Bone marrow (tissue), 2 donors: ENCODE measurements around the gene MANSC1.

ENCODE experiments used
- DNase-seq, 2 donors: peaks; one replicate each; lab custom pipeline; 2025; lab: John Stamatoyannopoulos, UW

Gene MANSC1

DNA sequence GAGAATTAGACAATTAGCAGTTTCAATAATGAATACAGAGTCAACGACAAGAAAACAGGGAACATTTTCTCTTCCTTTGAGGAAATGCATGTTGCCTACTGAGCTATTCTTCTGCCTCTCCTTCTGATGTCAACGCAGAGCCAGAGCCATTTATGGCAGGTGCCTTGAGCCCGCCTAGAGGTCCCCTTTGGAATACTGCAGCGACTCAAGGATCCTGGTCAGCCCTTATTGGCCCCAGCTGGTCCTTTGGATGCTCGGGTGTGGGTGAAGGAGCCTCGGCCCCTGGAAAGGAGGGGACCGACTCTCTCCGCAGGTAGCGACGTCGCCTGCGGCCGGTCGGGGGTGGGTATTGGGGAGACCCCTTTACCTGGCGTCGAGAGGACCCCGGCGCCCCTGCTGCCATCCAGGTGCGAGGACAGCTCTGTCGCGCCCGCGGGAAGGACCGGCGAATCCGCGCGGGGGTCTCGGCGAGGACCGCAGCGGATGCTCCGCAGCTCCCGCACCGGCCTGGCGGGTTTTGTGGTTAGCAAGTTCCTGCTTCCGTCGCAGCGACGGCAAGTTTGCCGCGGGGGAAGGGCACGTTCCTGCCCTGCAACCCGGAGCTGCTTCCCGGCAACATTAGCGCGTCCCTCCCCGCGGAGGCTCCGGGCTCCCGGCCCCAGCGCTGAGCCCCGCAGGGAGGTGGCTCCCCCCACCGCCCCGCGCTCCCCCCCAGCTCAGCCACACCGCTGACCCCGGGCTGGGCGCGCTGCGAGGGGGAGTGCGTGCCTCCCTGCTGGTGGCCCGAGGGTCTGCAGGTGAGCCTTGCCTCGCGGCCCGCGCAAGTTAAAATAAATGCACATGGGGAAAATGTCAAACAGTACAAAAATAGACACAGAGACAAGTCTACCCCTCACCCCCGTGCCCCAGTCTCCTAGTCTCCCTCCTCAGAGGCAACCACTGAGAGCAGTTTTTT, at the start of gene MANSC1:
Gene MANSC1, minus strand, starts transcription at position 532 of the 955 bp plus-strand sequence. CDS start 6,928 bp downstream, outside the sequence.
- DNase-seq = no peak

DNA sequence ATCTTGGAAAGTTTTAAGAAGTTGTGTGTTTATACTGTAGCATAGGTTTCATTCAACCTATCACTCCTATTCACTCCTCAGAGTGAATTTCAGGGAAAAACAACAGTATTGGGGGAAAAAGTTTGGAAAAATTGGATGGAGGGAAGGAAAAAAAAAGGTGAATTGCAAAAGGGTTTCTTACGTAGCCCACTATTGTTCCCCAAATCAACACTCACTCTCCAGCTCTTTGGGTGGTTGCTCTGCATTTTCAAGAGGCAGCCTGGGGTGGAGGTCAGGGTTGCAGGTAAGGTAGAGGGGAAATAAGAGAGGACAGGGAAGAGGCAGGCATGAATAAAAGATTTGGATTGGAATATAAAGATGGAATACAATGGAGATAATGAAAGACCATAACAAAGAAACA, 49.1 kb upstream of the MANSC1 start:
- DNase-seq = no peak

DNA sequence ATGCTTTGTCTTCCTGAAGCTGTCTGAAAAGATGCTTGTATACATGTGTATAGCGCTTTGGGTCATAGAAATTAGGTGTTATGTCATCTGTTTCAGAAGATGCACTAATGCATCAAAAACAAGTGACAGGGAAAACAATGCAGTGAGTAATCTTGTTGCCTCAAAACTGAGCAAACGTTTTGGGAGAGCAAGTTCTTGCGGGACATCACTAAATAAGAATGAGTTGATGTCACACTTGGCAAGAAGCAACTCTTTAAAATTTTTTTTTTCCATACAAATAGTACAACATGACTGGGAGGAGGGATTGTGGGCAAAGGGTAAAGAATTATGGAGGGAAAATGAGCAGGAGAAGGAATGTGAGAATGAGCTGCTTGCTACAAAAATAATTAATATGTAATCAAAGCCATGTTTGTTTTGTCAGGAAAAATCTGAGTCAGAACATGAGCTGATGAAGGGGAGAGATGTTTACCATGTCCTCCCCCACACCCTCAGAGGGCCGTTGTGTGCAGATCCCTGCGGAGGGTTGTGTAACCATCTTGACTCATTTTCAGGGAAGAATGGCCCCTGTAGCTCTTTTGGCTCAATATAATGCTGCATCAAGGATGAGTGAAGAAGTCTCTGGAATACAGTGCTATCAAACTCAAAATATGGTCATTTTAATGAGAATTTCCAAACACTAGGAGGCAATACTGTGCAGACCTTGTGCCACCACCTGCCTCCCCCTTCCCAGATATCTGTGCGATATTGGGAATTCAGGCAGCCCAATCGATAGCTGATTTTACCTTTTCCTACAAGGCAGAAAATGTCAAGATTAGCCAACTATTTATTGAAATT, 48.2 kb upstream of the MANSC1 start:
- DNase-seq = no peak

DNA sequence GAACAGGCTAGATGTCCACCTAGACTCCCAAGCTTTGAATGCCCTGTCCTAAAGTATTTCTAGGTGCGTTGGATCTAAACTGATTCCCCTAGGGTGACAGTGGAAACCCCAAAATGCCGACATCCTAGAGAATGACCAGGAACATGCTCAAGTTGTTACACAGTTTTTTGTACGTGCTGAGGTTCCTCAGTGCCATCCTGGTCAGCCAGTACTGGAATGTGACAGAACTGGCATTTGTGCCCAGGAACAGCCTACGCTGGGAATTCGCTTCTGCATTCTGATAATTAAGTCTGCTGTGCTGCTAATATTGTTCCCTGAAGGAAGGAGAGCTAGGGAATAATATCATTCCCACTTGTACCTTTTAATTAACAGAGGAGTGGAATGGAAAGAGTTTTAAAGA, 47.1 kb upstream of the MANSC1 start:
- DNase-seq = no peak

DNA sequence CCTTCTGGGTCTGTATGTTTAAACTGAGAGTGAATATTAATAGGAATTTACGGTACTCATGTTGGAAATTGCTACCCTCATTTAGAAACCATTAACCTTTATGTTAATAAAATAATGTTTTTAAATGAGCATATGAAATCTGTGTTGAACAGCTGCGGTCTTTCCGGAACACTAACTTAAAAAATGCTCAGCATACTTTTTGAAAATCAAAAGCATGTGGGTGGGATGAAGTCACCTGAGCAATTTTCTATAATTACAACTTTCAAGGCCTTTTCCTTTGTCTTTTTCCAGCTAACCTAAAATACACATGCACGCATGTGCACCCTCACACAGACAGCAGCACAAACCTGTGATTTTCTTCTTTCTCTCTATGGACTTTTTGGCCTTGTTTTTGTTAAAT, 46.7 kb upstream of the MANSC1 start:
- DNase-seq = no peak

DNA sequence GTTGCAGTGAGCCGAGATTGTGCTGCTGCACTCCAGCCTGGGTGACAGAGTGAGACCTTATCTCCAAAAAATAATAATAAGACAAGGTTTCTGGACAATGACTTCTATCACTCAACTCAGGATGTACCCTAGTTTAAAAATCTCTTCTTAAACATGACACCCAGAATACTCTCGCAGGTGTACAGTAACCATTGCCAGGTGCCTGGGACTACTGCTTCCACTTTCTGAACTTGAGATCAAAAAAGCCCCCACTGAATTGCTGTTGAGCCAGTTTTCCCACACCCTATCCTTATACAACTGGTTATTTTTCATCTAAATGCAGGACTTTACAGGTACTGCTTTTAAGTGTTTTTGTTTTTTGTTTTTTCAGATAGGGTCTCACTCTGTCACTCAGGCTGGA, 43.1 kb upstream of the MANSC1 start:
- no peak for DNase-seq

DNA sequence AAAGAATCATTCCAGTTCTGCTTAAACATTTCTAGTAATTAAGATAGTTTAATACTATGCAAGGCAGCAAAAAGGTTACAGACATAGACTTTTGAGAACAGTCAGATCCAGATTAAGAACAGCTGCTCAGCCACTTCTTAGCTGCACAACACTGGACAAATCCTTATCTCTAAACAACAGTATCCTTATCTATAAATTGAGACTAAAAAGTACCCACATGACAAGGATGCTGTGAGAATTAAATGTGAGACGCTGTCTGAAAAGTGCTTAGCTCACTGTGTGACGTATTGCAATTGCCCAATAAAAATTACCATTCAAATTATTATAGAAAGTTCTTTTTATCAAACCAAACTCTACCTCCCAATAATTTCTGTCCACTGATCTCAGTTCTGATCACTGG, 42.4 kb upstream of the MANSC1 start:
- DNase-seq = no peak

DNA sequence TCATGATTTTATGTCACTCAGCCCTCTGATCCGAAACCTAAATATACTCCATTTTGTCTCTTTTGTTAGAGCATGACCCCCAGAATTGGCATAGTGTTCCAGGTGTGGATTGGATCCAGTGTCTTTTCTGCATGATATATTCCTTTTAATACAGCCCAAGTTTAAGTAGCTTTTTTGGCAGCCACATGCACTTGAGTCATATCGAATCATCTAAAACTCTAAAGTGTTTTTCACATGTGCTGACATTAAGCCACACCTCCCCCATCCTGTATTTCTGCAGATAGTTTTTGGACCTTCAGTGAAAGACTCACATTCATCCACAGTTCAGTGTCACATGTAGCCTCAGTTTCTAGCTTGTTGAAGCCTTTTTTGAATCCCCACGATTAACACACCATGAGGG, 37.5 kb upstream of the MANSC1 start:
- DNase-seq = no peak

DNA sequence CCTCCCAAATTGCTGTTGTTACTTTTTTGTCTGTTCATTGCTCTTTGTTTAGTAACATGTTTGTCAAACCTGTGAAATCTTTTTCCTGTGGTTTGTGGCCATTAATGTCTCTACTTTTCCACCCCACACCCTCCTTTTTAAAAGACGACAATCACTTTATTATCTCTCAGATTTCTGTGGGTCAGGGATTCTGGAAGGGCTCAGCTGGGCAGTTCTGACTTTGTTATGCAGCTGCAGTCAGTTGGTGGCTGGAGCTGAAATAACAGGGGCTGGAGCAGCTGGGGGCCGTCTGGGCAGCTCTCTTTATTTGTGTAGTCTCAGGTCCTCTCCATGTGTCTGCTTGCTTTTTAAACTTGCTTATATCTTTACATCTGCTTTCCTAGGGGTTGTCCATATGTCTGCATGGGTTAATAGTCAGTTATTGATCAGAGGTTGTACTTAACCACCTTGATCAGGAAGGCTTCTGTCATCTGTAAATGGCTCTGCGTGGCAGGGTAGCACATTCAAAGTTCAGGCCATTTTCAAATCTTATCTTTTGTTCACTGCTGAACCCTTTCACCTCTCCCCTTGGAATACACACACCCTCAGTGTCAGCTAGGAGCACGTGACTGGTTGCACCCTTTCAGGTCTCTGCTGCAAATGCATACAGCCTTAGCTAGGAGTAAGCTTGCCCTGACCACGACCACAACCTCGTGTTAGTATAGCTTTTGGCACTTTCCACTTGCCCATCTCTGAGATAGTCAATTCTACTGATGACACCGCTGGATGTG, 34.7 kb upstream of the MANSC1 start:
- DNase-seq = no peak

DNA sequence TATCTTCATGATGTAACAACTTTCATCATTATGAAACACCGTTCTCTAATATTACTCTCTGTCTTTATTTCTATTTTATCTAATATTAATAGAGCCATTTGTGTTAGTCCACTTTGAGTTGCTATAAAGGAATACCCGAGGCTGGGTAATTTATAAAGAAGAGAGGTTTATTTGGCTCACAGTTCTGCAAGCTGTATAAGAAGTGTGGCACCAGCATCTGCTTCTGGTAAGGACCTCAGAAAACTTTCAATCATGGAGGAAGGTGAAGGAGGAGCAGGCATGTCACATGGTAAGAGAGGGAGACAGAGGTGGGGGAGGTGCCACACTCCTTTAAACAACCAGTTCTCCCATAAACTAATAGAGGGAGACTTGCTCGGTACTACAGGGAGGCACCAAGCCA, 31.9 kb upstream of the MANSC1 start:
- no peak for DNase-seq

DNA sequence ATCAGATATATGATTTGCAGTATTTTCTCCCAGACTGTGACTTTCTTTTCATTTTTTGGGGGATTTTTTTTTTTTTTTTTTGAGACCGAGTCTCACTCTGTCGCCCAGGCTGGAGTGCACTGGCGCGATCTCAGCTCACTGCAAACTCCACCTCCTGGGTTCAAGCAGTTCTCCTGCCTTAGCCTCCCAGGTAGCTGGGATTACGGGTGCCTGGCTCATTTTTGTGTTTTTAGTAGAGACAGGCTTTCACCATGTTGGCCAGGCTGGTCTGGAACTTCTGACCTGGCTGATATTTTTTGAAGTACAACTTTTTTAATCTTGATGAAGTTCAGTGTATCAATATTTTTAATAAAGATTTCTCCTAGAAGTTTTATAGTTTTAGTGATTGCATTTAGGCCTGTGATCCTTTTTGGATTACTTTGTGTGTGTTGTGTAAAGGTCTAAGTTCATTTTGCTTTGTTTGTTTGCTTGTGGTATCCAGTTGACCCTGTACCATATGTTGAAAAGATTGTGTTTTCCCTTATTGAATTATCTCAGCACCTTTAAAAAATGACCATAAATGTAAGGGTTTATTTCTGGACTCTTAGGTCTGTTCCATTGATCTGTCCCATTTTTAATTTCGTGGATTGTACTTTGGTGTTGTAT, 31.0 kb upstream of the MANSC1 start:
- no peak for DNase-seq

DNA sequence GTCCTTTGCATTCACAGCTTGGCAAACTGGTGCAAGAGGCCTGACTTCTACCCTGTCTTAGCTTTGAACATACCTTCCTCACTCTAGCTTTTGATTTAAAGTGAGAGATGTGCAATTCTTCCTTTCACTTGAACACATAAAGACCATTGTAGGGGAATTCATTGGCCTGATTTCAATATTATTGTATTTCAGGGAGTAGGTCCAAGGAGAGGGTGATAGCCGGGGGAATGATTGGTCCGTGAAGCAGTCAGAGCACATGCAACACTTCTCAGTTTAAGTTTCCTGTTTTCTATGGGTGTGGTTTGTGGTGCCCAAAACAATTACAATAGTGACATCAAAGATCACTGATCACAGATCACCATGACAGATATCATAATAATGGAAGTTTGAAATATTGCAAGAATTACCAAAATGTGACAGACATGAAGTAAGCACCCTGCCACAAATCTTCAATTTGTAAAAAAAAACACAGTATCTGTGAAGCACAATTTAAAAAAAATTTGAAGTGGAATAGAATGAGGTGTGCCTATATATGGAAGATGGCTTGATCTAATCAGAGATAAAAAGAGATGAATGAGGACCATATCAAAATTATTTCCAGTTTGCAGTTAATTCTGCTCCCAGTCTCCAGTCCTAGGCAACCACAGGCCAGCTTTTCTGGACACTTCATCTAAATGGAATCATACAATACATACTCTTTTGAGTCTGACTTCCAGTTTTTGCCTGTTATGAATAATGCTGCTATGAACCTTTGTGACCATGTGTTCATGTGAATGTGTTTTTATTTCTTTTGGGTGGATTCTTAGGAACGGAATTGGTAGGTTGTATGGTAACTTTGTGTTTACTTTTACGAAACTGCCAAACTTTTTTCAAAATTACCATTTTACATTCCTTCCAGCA, 30.0 kb upstream of the MANSC1 start:
- DNase-seq = no peak

DNA sequence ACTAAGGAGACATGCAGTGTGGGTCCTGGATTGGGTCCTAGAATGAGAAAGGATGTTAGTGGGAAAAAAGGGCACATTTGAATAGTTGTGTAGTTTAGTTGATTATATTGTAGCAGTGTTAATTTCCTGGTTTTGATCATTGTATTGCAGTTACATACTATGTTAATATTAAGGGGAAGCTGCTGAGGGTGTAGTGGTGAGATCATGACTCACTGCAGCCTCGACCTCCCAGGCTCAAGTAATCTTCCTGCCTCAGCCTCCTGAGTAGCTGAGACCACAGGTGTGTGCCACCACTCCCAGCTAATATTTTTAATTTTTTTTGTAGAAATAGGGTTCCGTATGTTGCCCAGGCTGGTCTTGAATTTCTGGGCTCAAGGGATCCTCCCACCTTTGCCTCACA, 28.6 kb upstream of the MANSC1 start:
- DNase-seq = no peak

DNA sequence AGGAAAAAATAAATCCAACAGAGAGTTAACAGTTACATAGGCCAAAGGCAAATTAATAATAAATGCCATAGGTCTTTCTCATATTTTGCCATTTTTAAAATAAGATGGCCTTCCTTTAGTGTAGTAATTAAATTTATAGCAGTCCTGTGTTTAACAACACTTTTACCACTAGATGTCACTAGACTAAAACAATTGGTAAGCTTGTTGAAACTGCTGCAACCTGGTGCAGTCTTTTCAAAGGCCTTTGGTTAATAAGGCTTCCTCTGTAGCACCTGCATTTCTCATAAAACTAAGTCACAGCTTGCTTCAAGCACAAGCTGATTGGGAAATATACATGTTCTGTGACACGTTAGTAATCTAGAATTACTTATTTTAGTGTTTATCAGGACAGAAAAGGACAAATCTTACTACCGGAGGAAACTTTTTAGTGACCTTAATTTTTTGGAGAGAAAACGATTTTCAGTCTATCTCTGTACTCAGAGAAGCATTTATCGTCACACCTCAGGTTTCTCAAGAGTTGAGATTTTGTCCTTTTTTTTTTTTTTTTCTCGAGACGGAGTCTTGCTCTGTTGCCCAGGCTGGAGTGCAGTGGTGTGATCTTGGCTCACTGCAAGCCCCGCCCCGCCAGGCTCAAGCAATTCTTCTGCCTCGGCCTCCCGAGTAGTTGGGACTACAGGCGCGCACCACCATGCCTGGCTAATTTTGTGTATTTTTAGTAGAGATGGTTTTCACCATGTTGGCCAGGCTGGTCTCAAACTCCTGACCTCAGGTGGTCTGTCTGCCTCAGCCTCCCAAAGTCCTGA, 26.8 kb upstream of the MANSC1 start:
- DNase-seq = peak in 1 of 2 donors; percentile 66

DNA sequence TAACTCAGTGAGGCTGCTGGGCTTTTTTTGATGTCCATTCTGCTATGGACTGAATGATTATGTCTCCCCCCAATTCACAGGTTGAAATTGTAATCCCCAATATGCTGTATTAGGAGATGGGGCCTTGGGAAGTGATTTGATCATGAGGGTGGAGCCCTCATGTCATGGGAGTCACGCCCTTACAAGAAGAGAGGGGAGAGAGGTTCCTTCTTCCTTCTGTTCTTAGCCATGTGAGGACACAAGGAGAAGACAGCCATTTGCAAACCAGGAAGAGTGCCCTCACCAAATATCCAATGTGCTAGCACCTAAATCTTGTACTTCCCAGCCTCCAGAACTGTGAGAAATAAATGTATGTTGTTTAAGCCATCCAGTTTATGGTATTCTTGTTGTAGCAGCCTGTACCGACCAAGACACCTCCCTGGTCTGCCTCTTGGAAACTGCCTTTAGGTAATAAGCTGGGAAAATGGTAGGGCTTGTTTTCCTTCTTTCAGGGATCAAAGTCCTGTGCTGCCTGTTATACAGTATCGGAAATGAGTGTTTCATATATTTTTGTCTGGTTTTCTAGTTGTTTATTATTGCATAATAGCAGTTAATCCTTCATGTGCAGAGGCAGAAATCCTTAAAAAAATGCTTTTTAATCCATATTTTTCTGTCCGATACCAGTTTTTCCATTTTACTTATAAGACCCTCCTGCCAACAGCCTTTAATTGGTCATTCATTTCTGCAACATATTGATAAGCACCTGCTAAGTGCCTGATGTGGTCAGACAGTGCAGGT, 23.1 kb upstream of the MANSC1 start:
- DNase-seq = no peak

DNA sequence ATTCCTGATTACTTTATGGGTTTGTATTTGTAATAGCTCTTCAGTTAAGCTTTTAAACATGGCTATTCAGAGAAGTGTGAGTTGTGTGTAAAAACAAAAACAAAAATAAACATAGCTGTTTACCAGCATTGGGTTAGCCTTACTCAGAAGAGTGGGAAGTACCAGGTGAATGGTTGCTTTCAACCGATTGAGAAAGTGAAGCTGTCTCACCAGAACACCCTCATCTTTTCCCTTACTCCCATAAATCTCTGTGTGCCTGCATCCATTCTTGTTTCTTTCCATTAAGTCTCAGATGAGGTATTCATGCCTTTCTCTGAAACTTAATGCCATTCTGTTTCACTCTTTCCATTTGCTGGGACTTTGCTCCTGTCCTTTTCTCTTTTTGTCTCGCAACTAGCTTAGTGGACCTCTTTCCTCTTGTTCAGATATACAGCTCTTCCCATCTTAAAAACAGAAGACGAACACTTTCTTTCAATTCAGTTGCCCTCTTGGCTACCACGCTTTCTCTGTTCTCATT, 17.5 kb upstream of the MANSC1 start:
- no peak for DNase-seq

DNA sequence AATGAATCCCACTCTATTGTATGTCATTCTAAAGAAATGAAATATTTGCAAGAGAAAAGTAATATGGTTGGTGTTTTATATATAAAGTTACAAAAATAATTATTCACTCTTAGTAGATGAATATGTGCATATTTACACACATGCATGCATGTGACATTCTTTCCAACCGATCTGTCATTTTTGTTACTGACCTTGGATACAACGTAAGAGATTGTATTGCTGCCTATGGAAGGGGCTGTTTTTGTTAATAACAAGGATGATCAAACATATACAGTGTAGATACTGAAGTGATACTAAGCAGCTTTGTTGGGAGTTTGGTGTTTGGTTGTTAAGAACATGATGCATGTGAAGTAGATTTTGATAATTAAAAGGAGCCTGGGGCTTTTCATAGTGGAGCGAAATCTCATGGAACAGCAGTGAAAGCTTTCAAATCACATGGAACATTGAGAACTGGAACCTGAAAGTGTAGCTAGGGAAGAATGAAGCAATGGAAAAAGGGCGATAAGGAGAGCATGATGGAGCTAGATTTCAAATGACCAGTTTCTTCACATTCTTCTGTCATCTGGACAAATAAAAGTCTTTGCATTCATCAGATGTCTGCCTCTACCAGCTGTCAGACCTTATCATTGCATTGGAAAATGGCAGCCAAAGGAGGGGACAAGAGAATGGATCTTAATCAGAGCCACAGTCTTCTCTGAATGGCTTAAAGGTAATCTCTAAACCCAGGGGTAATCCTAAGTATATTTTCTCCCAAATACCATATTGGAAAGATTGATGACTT, 16.8 kb upstream of the MANSC1 start:
- DNase-seq = no peak

DNA sequence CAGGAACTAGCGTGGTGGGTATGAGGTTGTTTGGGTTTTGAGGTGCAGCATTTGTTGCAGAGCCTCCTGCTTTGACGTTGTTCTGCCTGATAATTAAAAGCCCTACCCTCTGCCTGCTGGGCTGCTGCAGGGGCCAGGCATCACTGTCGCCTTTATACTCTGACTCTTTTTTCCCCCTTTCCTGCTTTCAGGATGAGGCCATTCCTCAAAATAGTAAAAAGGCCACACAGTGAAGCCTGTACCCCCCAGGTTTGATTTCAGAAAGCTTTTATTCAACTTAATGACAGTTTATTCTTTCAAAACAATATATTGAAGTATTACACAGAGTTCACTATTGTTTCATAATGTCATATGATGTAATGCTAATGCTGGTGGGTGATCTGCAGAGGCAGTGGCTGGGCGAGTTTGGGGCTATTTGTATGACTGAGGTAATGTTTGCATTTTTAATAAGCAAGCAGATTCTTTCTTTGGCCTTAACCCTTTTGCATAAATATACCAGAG, 15.9 kb upstream of the MANSC1 start:
- DNase-seq = no peak
